HepG2 (cell line): ENCODE results near the gene NPBWR2. TPM values are rescaled to one million over a fixed set of nuclear protein-coding genes. Genes with fewer than 3 reads are reported as not detected.

Experiments
- BRD4 ChIP-seq: sonication (generic); formaldehyde crosslinking; IDR thresholded peaks from 2 replicates; pipeline ENCODE4 v1.4.0; 2020; ENCODE audit warnings: missing genetic modification reagents
- FOXP1 ChIP-seq, 2 experiments: fragments of 450-650 bp in 1 of 2; IDR thresholded peaks; 2 replicates each; pipeline ENCODE4 v1.6.1; 2017 to 2018; ENCODE audit warnings: antibody characterized with exemption in 1 of 2
- HNF4A ChIP-seq: sonication (generic); formaldehyde crosslinking; IDR thresholded peaks from 2 replicates; pipeline ENCODE4 v1.4.0; 2020; ENCODE audit warnings: missing genetic modification reagents
- NFATC3 ChIP-seq: sonication (generic); formaldehyde crosslinking; IDR thresholded peaks from 2 replicates; pipeline ENCODE4 v1.5.1; 2020; ENCODE audit warnings: mild to moderate bottlenecking, missing genetic modification reagents
- TOE1 ChIP-seq: sonication (generic); formaldehyde crosslinking; IDR thresholded peaks from 2 replicates; pipeline ENCODE4 v1.4.0; 2020; ENCODE audit warnings: mild to moderate bottlenecking, missing genetic modification reagents
- ZC3H13 ChIP-seq: sonication (generic); formaldehyde crosslinking; IDR thresholded peaks from 2 replicates; pipeline ENCODE4 v1.8.1; 2023; ENCODE audit warnings: mild to moderate bottlenecking, missing genetic modification reagents, moderate library complexity
- ZNF317 ChIP-seq: sonication (generic); formaldehyde crosslinking; IDR thresholded peaks from 2 replicates; pipeline ENCODE4 v1.5.0; 2020; ENCODE audit warnings: mild to moderate bottlenecking, missing genetic modification reagents
- ZNF326 ChIP-seq: sonication (generic); formaldehyde crosslinking; IDR thresholded peaks from 2 replicates; pipeline ENCODE4 v1.4.0; 2020; ENCODE audit warnings: missing genetic modification reagents, borderline replicate concordance
- polyA plus RNA-seq, 8 experiments: library from polyadenylated mRNA; depleted of rRNA in 3 of 8; stranded (reverse) in 7 of 8; unstranded in 1 of 8; fragments of >200 nt; fragmentation: Illumina TruSeq in 4 of 8; extraction: Trizol in 4 of 8; gene quantifications; 2 replicates each; pipeline versions ENCODE4 v1.2.1 to v1.2.3, GENCODE V29; 2011 to 2016; ENCODE audit warnings: low read depth in 4 of 8, missing spikeins in 1 of 8, mixed read lengths in 1 of 8; ENCODE audit not compliant: insufficient read depth in 1 of 8
- total RNA-seq, 5 experiments: library from RNA; depleted of rRNA; stranded (reverse); fragments of >200 nt; fragmentation: Illumina TruSeq; extraction: Trizol; gene quantifications; 2 replicates each; pipeline ENCODE4 v1.2.3, GENCODE V29; 2016; ENCODE audit warnings: low read depth in 1 of 5
- TF ChIP-seq, protein P1 (sequence below): sonication (generic); formaldehyde crosslinking; IDR thresholded peaks from 2 replicates; pipeline ENCODE4 v1.4.0; 2020; ENCODE audit warnings: low read depth, missing genetic modification reagents
- TF ChIP-seq, protein P2 (sequence below): sonication (generic); formaldehyde crosslinking; IDR thresholded peaks from 2 replicates; pipeline ENCODE4 v1.5.1; 2020; ENCODE audit warnings: missing genetic modification reagents, mild to moderate bottlenecking, borderline replicate concordance
- TF ChIP-seq, protein P3 (sequence below): sonication (generic); formaldehyde crosslinking; IDR thresholded peaks from 2 replicates; pipeline ENCODE4 v1.4.0; 2020; ENCODE audit warnings: mild to moderate bottlenecking, missing genetic modification reagents
- TF ChIP-seq, protein P4 (sequence below): sonication (generic); formaldehyde crosslinking; IDR thresholded peaks from 2 replicates; pipeline ENCODE4 v1.4.0; 2020; ENCODE audit warnings: missing genetic modification reagents
- TF ChIP-seq, protein P5 (sequence below): sonication (generic); formaldehyde crosslinking; IDR thresholded peaks from 2 replicates; pipeline ENCODE4 v1.9.0; 2021; ENCODE audit warnings: mild to moderate bottlenecking, missing genetic modification reagents

The NPBWR2 gene
- total and polyA plus RNA-seq, 2 of the 13 experiments (the other 11 are each of a cell fraction or from before 2014, with no cell fraction given): not detected

DNA sequence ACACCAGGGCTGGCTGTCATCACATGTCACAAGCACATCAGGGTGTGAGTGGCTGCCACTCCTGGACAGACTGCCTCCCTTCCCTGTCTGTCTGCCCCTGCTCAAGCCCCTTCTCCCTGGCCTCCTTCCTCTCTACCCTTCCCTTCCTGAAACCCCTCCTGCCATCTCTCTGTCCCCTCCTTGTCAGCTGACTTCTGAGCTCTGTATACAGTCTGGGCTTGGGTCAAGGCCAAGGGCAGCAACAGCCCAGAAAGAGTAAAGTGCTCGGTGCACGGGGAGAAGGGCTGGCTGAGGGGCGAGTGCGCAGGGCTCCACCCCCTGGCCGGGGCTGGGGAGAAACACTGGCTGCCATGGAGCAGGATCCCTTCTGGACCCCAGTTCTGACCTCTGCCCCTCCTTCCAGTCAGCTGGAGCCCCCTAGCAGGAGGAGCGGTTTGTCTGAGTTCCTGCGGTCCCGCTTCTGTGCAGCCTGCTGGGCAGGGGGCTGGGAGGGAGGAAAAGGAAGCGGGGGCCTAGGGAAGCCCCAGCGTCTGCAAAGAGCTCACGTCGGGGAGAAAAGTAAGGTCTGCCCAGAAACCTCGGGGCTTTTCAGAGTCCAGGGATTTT lies 25.1 kb downstream of the NPBWR2 start (continued):
- TF ChIP-seq, protein P1, sequence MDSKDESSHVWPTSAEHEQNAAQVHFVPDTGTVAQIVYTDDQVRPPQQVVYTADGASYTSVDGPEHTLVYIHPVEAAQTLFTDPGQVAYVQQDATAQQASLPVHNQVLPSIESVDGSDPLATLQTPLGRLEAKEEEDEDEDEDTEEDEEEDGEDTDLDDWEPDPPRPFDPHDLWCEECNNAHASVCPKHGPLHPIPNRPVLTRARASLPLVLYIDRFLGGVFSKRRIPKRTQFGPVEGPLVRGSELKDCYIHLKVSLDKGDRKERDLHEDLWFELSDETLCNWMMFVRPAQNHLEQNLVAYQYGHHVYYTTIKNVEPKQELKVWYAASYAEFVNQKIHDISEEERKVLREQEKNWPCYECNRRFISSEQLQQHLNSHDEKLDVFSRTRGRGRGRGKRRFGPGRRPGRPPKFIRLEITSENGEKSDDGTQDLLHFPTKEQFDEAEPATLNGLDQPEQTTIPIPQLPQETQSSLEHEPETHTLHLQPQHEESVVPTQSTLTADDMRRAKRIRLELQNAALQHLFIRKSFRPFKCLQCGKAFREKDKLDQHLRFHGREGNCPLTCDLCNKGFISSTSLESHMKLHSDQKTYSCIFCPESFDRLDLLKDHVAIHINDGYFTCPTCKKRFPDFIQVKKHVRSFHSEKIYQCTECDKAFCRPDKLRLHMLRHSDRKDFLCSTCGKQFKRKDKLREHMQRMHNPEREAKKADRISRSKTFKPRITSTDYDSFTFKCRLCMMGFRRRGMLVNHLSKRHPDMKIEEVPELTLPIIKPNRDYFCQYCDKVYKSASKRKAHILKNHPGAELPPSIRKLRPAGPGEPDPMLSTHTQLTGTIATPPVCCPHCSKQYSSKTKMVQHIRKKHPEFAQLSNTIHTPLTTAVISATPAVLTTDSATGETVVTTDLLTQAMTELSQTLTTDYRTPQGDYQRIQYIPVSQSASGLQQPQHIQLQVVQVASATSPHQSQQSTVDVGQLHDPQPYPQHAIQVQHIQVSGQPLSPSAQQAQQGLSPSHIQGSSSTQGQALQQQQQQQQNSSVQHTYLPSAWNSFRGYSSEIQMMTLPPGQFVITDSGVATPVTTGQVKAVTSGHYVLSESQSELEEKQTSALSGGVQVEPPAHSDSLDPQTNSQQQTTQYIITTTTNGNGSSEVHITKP (CRISPR knock-in tag): no peak
- no peak for TF ChIP-seq TOE1
- no peak; the same call in 1 of the 2 replicates for TF ChIP-seq ZC3H13 (CRISPR knock-in tag)
- TF ChIP-seq, protein P2, sequence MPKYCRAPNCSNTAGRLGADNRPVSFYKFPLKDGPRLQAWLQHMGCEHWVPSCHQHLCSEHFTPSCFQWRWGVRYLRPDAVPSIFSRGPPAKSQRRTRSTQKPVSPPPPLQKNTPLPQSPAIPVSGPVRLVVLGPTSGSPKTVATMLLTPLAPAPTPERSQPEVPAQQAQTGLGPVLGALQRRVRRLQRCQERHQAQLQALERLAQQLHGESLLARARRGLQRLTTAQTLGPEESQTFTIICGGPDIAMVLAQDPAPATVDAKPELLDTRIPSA (CRISPR knock-in tag): no peak
- no peak for TF ChIP-seq BRD4 (CRISPR knock-in tag)
- TF ChIP-seq, protein P3, sequence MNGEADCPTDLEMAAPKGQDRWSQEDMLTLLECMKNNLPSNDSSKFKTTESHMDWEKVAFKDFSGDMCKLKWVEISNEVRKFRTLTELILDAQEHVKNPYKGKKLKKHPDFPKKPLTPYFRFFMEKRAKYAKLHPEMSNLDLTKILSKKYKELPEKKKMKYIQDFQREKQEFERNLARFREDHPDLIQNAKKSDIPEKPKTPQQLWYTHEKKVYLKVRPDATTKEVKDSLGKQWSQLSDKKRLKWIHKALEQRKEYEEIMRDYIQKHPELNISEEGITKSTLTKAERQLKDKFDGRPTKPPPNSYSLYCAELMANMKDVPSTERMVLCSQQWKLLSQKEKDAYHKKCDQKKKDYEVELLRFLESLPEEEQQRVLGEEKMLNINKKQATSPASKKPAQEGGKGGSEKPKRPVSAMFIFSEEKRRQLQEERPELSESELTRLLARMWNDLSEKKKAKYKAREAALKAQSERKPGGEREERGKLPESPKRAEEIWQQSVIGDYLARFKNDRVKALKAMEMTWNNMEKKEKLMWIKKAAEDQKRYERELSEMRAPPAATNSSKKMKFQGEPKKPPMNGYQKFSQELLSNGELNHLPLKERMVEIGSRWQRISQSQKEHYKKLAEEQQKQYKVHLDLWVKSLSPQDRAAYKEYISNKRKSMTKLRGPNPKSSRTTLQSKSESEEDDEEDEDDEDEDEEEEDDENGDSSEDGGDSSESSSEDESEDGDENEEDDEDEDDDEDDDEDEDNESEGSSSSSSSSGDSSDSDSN (CRISPR knock-in tag): 0 out of 2 replicates have a peak, but pooled peaks have one; percentile 6
- TF ChIP-seq ZNF326 (CRISPR knock-in tag): no peak
- TF ChIP-seq FOXP1 (IDR thresholded peaks at IDR 0.05): no peak
- peak; percentile 49; the same call in 1 of the 2 replicates for TF ChIP-seq FOXP1 (CRISPR knock-in tag; IDR thresholded peaks at IDR 0.05)
- no peak for TF ChIP-seq ZNF317
- TF ChIP-seq, protein P4, sequence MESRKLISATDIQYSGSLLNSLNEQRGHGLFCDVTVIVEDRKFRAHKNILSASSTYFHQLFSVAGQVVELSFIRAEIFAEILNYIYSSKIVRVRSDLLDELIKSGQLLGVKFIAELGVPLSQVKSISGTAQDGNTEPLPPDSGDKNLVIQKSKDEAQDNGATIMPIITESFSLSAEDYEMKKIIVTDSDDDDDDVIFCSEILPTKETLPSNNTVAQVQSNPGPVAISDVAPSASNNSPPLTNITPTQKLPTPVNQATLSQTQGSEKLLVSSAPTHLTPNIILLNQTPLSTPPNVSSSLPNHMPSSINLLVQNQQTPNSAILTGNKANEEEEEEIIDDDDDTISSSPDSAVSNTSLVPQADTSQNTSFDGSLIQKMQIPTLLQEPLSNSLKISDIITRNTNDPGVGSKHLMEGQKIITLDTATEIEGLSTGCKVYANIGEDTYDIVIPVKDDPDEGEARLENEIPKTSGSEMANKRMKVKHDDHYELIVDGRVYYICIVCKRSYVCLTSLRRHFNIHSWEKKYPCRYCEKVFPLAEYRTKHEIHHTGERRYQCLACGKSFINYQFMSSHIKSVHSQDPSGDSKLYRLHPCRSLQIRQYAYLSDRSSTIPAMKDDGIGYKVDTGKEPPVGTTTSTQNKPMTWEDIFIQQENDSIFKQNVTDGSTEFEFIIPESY (CRISPR knock-in tag): no peak
- TF ChIP-seq, protein P5, sequence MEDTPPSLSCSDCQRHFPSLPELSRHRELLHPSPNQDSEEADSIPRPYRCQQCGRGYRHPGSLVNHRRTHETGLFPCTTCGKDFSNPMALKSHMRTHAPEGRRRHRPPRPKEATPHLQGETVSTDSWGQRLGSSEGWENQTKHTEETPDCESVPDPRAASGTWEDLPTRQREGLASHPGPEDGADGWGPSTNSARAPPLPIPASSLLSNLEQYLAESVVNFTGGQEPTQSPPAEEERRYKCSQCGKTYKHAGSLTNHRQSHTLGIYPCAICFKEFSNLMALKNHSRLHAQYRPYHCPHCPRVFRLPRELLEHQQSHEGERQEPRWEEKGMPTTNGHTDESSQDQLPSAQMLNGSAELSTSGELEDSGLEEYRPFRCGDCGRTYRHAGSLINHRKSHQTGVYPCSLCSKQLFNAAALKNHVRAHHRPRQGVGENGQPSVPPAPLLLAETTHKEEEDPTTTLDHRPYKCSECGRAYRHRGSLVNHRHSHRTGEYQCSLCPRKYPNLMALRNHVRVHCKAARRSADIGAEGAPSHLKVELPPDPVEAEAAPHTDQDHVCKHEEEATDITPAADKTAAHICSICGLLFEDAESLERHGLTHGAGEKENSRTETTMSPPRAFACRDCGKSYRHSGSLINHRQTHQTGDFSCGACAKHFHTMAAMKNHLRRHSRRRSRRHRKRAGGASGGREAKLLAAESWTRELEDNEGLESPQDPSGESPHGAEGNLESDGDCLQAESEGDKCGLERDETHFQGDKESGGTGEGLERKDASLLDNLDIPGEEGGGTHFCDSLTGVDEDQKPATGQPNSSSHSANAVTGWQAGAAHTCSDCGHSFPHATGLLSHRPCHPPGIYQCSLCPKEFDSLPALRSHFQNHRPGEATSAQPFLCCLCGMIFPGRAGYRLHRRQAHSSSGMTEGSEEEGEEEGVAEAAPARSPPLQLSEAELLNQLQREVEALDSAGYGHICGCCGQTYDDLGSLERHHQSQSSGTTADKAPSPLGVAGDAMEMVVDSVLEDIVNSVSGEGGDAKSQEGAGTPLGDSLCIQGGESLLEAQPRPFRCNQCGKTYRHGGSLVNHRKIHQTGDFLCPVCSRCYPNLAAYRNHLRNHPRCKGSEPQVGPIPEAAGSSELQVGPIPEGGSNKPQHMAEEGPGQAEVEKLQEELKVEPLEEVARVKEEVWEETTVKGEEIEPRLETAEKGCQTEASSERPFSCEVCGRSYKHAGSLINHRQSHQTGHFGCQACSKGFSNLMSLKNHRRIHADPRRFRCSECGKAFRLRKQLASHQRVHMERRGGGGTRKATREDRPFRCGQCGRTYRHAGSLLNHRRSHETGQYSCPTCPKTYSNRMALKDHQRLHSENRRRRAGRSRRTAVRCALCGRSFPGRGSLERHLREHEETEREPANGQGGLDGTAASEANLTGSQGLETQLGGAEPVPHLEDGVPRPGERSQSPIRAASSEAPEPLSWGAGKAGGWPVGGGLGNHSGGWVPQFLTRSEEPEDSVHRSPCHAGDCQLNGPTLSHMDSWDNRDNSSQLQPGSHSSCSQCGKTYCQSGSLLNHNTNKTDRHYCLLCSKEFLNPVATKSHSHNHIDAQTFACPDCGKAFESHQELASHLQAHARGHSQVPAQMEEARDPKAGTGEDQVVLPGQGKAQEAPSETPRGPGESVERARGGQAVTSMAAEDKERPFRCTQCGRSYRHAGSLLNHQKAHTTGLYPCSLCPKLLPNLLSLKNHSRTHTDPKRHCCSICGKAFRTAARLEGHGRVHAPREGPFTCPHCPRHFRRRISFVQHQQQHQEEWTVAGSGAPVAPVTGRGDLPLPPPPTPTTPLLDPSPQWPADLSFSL: no peak
- peak; percentile 51 for TF ChIP-seq HNF4A (CRISPR knock-in tag)
- TF ChIP-seq NFATC3 (CRISPR knock-in tag): no peak
